HS-27A (cell line): Measurements from ENCODE around the gene ATP6V0D1.
"Not testable (repeated sequence)": the region's sequence is repeated elsewhere in the genome, so short reads cannot be mapped to it uniquely, and the experiment has no call there.

ENCODE experiments used
- DNase-seq: peaks from one replicate; pipeline ENCODE4 v3.0.0-alpha.2; 2012; ENCODE audit warnings: low read depth, missing footprints

The ATP6V0D1 gene

GRCh38 chr16:67480833-67481560, at the start of gene ATP6V0D1:
Gene ATP6V0D1 (minus strand): TSS chr16:67481157. CDS start chr16:67481086, 71 bp downstream.
- peak; percentile 94 for DNase-seq

- DNase-seq = no peak
These were observed 49.3 kb upstream of the ATP6V0D1 start for GRCh38 chr16:67530013-67530939.

GRCh38 chr16:67529582-67530012, 48.6 kb upstream of the ATP6V0D1 start:
- DNase-seq = no peak

GRCh38 chr16:67528870-67529581, 48.1 kb upstream of the ATP6V0D1 start:
- no peak for DNase-seq

- no peak for DNase-seq
These were observed 47.4 kb upstream of the ATP6V0D1 start, which contains the start of gene RIPOR1 for GRCh38 chr16:67528222-67528869. Gene RIPOR1 (plus strand): TSS chr16:67528829. CDS start chr16:67538447, 9,618 bp downstream.

- no peak for DNase-seq
These were observed 45.3 kb upstream of the ATP6V0D1 start for GRCh38 chr16:67526149-67526791.

- no peak for DNase-seq
These were observed 44.4 kb upstream of the ATP6V0D1 start for GRCh38 chr16:67525176-67525860.

GRCh38 chr16:67521095-67521804, 40.3 kb upstream of the ATP6V0D1 start:
- peak; percentile 96 for DNase-seq

- no peak for DNase-seq
These were observed 38.3 kb upstream of the ATP6V0D1 start for GRCh38 chr16:67519242-67519641.

GRCh38 chr16:67518676-67519075, 37.7 kb upstream of the ATP6V0D1 start:
- DNase-seq = no peak

- no peak for DNase-seq
These were observed 36.9 kb upstream of the ATP6V0D1 start for GRCh38 chr16:67517661-67518423.

GRCh38 chr16:67517155-67517445, 36.1 kb upstream of the ATP6V0D1 start:
- DNase-seq = no peak

GRCh38 chr16:67516296-67517154, 35.6 kb upstream of the ATP6V0D1 start:
- no peak for DNase-seq

- DNase-seq = no peak
These were observed 33.4 kb upstream of the ATP6V0D1 start for GRCh38 chr16:67514382-67514828.

- not testable (repeated sequence) for DNase-seq
These were observed 32.9 kb upstream of the ATP6V0D1 start for GRCh38 chr16:67513892-67514291.

GRCh38 chr16:67509016-67509415, 28.1 kb upstream of the ATP6V0D1 start:
- no peak for DNase-seq

- no peak for DNase-seq
These were observed 25.5 kb upstream of the ATP6V0D1 start for GRCh38 chr16:67506468-67506867.
